Suppressor macrophage treated with lipopolysaccharide for 1 hour (primary cell): ENCODE measurements around the gene GPD1.
"Not testable (repeated sequence)": the region's sequence is repeated elsewhere in the genome, so short reads cannot be mapped to it uniquely, and the experiment has no call there.

Experiments used
- DNase-seq, 3 donors: peaks; one replicate each; pipeline ENCODE4 v3.0.0-alpha.2; 2020 to 2022

GPD1 gene

GRCh38 chr12:50074936-50075807 lies 28.6 kb upstream of the GPD1 start:
- peak; percentile 83 to 90 (median 90) for DNase-seq

GRCh38 chr12:50075808-50076170 lies 28.0 kb upstream of the GPD1 start:
- DNase-seq = no peak

- no peak for DNase-seq
Measured at GRCh38 chr12:50077099-50077498, 26.7 kb upstream of the GPD1 start.

GRCh38 chr12:50078281-50078680 lies 25.5 kb upstream of the GPD1 start:
- no peak for DNase-seq

GRCh38 chr12:50079771-50080170 lies 24.0 kb upstream of the GPD1 start:
- DNase-seq = no peak

GRCh38 chr12:50081096-50081808 lies 22.6 kb upstream of the GPD1 start:
- DNase-seq = no peak

- no peak for DNase-seq
Measured at GRCh38 chr12:50082644-50083043, 21.2 kb upstream of the GPD1 start.

GRCh38 chr12:50083301-50083700 lies 20.5 kb upstream of the GPD1 start:
- DNase-seq = no peak

GRCh38 chr12:50084409-50084774 lies 19.4 kb upstream of the GPD1 start:
- DNase-seq = not testable (repeated sequence)

- DNase-seq = peak; percentile 88 to 95 (median 92)
Measured at GRCh38 chr12:50084775-50085614, 18.8 kb upstream of the GPD1 start, which contains the start of gene SMARCD1. Gene SMARCD1 (plus strand): TSS chr12:50085342. CDS start chr12:50085370, 28 bp downstream.

GRCh38 chr12:50085615-50086072 lies 18.2 kb upstream of the GPD1 start:
- DNase-seq = no peak

- DNase-seq = no peak
Measured at GRCh38 chr12:50086148-50086547, 17.7 kb upstream of the GPD1 start.

- DNase-seq = no peak
Measured at GRCh38 chr12:50087151-50087550, 16.7 kb upstream of the GPD1 start.

- peak in 2 of 3 donors; percentile 22 to 31 for DNase-seq
Measured at GRCh38 chr12:50087995-50088394, 15.8 kb upstream of the GPD1 start.

GRCh38 chr12:50088577-50089335 lies 15.1 kb upstream of the GPD1 start:
- DNase-seq = peak; percentile 63 to 69 (median 65)

GRCh38 chr12:50089730-50090129 lies 14.1 kb upstream of the GPD1 start:
- DNase-seq = no peak

GRCh38 chr12:50090391-50090790 lies 13.4 kb upstream of the GPD1 start:
- no peak for DNase-seq

GRCh38 chr12:50097952-50098351 lies 5.9 kb upstream of the GPD1 start:
- DNase-seq = no peak

GRCh38 chr12:50099302-50100008 lies 4.4 kb upstream of the GPD1 start:
- DNase-seq = no peak

- DNase-seq = no peak
Measured at GRCh38 chr12:50100561-50100960, 3.2 kb upstream of the GPD1 start.

GRCh38 chr12:50101663-50102062 lies 2.1 kb upstream of the GPD1 start:
- DNase-seq = peak; percentile 43 to 49 (median 48)

GRCh38 chr12:50102131-50102531 lies 1.7 kb upstream of the GPD1 start:
- DNase-seq = no peak
